Uterus (tissue), 4 donors: Measurements from ENCODE around the gene TMF1. TPM values are rescaled to one million over a fixed set of nuclear protein-coding genes. Genes with fewer than 3 reads are reported as not detected.

ENCODE experiments used
- DNase-seq, 2 donors: peaks; one replicate each; pipeline ENCODE4 v3.0.0-alpha.2; 2019 to 2020
- H3K27ac ChIP-seq, 2 donors: fragments of 200-600 bp; sonication (generic); 1 replicate in 1 of 2; 2 replicates in 1 of 2; pipeline ENCODE4 v1.5.1; 2016 to 2018
- H3K27me3 ChIP-seq, 2 donors: fragments of 200-600 bp; sonication (generic); one replicate each; pipeline ENCODE4 v1.5.1; 2018 to 2019; ENCODE audit warnings: control low read depth in 1 of 2
- H3K36me3 ChIP-seq, 2 donors: fragments of 200-600 bp; sonication (generic); one replicate each; pipeline ENCODE4 v1.5.1; 2019; ENCODE audit warnings: control low read depth in 1 of 2
- H3K4me1 ChIP-seq, 2 donors: fragments of 200-600 bp; sonication (generic); one replicate each; pipeline ENCODE4 v1.5.1; 2018 to 2019; ENCODE audit warnings: control low read depth in 1 of 2
- H3K4me3 ChIP-seq, 2 donors: fragments of 200-600 bp; sonication (generic); 1 replicate in 1 of 2; 2 replicates in 1 of 2; pipeline ENCODE4 v1.5.1; 2018 to 2019; ENCODE audit warnings: mild to moderate bottlenecking in 1 of 2
- H3K9me3 ChIP-seq, 2 donors: fragments of 200-600 bp; sonication (generic); one replicate each; pipeline ENCODE4 v1.5.1; 2019; ENCODE audit warnings: control low read depth in 1 of 2
- POLR2A ChIP-seq, 2 donors: fragments of 450-650 bp; IDR thresholded peaks; one replicate each; pipeline ENCODE4 v1.6.1; 2016; ENCODE audit warnings: antibody characterized with exemption in 2 of 2, mild to moderate bottlenecking in 1 of 2, moderate library complexity in 1 of 2
- intact Hi-C: fragments of 100-400 bp; cut with DNase I; formaldehyde crosslinking; loops from one replicate; pipeline ENCODE4 v1.15.1; 2023; ENCODE audit warnings: low total_unique reads
- total RNA-seq, 4 donors: library from RNA; depleted of rRNA in 3 of 4; stranded (reverse); fragments of >200 nt in 3 of 4; gene quantifications; one replicate each; pipeline versions ENCODE4 v1.1.0 to v1.2.4, GENCODE V29; 2014 to 2023
- TF ChIP-seq, protein P1 (sequence below), 4 experiments: fragments of 200-600 bp in 2 of 4; fragments of 450-650 bp in 2 of 4; sonication (generic) in 2 of 4; IDR thresholded peaks; one replicate each; pipeline ENCODE4 v1.5.1; 2016 to 2019; ENCODE audit warnings: antibody characterized with exemption in 4 of 4, mild to moderate bottlenecking in 2 of 4, moderate library complexity in 1 of 4
- donor health status: DM: yes; HTN: yes; CAD: no.

Gene TMF1
- total RNA-seq, 4 donors from 2014 or later = 24.1 to 69.3 (median 44.9) TPM

DNA sequence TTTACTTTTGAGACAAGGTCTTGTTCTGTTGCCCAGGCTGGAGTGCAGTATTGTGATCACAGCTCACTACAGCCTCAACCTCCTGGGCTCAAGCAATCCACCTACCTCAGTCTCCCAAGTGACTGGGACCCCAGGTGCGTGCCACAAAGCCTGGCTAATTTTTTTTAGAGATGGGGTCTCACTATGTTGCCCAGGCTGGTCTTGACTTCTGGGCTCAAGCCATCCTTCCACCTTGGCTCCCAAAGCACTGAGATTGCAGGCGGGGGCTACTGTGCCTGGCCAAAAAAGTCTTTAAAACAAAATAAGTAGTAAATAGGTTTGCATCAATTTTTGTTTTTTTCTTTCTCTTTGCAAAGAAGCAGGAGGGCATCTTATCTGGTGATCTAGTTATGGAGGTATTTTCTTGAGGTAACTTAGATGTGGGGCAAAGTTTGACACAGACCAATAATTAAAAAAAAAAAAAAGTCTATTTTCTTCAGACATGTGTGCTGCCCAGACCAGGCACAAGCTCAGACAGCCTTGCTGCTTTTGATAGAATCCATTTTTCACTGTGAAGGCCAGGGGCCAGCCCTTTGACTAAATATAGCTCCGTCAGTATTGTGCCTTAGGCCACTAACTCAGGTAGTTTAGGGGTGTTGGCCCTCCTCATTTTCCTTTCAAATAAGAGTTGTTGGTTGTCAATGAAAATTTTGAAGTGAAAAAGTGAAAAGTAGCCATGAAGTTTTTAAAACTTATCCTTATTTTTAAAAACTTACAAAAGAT is 35.1 kb upstream of the TMF1 start:
- Histone ChIP-seq H3K27ac (peak overlapping the region; percentile 92 to 93), H3K36me3 (no peaks in the 10 kb centered on the region), H3K4me1 (peaks cover 8 to 14% of the 10 kb centered on the region in 2 donors), H3K27me3 (no peaks in the 10 kb centered on the region), H3K9me3 (no peaks in the 10 kb centered on the region), H3K4me3 (peak overlapping the region; percentile 87 to 90)
- intact Hi-C loops = no loop called here
- TF ChIP-seq, protein P1, sequence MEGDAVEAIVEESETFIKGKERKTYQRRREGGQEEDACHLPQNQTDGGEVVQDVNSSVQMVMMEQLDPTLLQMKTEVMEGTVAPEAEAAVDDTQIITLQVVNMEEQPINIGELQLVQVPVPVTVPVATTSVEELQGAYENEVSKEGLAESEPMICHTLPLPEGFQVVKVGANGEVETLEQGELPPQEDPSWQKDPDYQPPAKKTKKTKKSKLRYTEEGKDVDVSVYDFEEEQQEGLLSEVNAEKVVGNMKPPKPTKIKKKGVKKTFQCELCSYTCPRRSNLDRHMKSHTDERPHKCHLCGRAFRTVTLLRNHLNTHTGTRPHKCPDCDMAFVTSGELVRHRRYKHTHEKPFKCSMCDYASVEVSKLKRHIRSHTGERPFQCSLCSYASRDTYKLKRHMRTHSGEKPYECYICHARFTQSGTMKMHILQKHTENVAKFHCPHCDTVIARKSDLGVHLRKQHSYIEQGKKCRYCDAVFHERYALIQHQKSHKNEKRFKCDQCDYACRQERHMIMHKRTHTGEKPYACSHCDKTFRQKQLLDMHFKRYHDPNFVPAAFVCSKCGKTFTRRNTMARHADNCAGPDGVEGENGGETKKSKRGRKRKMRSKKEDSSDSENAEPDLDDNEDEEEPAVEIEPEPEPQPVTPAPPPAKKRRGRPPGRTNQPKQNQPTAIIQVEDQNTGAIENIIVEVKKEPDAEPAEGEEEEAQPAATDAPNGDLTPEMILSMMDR (IDR thresholded peaks at IDR 0.05) = no peak
- TF ChIP-seq POLR2A (IDR thresholded peaks at IDR 0.05) = no peak
- no peak for DNase-seq

GRCh38 chr3:69085833-69086722 is 33.9 kb upstream of the TMF1 start:
- intact Hi-C loops = no loop called here
- Histone ChIP-seq H3K27me3 (no peaks in the 10 kb centered on the region), H3K9me3 (no peaks in the 10 kb centered on the region), H3K4me1 (peaks cover 8 to 14% of the 10 kb centered on the region in 2 donors), H3K4me3 (peak overlapping the region; percentile 87 to 90), H3K36me3 (no peaks in the 10 kb centered on the region), H3K27ac (peak overlapping the region; percentile 92 to 93)
- DNase-seq = peak; percentile 83 to 91
- TF ChIP-seq, protein P1 (IDR thresholded peaks at IDR 0.05) = no peak
- TF ChIP-seq POLR2A (IDR thresholded peaks at IDR 0.05) = peak in 1 of 2 donors; percentile 19

DNA sequence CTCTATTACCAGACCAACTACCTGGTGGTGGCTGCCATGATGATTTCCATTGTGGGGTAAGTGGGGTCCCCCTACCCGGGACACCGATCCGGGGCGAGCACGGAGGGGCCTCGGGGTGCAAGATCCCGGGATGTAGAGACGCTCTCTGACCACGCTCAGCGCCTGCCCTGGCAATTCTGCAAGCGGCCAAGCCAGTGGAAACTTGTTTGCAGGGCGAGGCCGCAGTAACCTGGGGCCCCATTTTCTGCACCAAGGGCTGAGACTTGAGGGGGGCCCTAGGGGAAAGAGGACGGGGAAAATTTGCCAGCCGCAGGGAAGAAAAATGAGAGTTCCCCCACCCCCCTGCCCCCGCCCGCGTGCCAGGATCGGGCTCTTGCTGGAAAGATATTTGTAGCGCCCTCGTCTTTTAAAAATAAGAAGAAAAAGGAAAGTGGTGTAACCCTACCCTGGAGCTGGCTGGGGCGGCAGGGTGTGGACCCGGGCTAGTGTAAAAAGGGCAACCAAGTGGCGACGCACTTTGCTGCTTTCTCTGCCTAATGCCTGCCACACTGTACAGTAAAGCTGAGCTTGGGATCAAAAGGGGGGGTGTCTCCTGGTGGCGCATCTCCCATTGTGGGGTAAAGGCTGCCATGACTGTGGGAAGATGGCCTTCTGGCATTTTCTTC is 33.2 kb upstream of the TMF1 start:
- intact Hi-C loops = no loop called here
- Histone ChIP-seq H3K9me3 (no peaks in the 10 kb centered on the region), H3K27me3 (no peaks in the 10 kb centered on the region), H3K4me3 (peak overlapping the region; percentile 87 to 90), H3K4me1 (peaks cover 8 to 14% of the 10 kb centered on the region in 2 donors), H3K27ac (peak overlapping the region; percentile 92 to 93), H3K36me3 (no peaks in the 10 kb centered on the region)
- DNase-seq = peak; percentile 30 to 31
- TF ChIP-seq, protein P1 (IDR thresholded peaks at IDR 0.05) = no peak
- TF ChIP-seq POLR2A (IDR thresholded peaks at IDR 0.05) = no peak

GRCh38 chr3:69084326-69085167 is 32.4 kb upstream of the TMF1 start, which contains the start of gene ARL6IP5:
Gene ARL6IP5 (plus strand): TSS chr3:69084937. CDS start chr3:69085048, 111 bp downstream.
- no peaks in the 10 kb centered on the region for H3K9me3 ChIP-seq
- peak; percentile 48 to 61 for TF ChIP-seq POLR2A (IDR thresholded peaks at IDR 0.05)
- TF ChIP-seq, protein P1 (IDR thresholded peaks at IDR 0.05) = no peak
- H3K27ac ChIP-seq = peak within 1 kb of the TSS; percentile 92 to 93
- peak; percentile 91 to 92 for DNase-seq
- peak within 1 kb of the TSS; percentile 87 to 90 for H3K4me3 ChIP-seq
- H3K27me3 ChIP-seq = no peaks in the 10 kb centered on the region
- intact Hi-C loops = no loop called here
- H3K4me1 ChIP-seq = peaks cover 8 to 14% of the 10 kb centered on the region in 2 donors
- H3K36me3 ChIP-seq = no peaks in the 10 kb centered on the region
